HG02623 (cell line): ENCODE data around the gene FNDC3B.
"Not testable (repeated sequence)": the region's sequence is repeated elsewhere in the genome, so short reads cannot be mapped to it uniquely, and the experiment has no call there.

ENCODE experiments used
- ATAC-seq: cut with Tn5 transposase; IDR thresholded peaks from one replicate; pipeline ENCODE4 v1.9.1; 2021; ENCODE audit warnings: moderate library complexity; ENCODE audit not compliant: unreplicated experiment

Gene FNDC3B

GRCh38 chr3:172254542-172254941 is 215.2 kb downstream of the FNDC3B start:
- ATAC-seq, result no peak

- not testable (repeated sequence) for ATAC-seq
Observed at GRCh38 chr3:172255321-172255720, 215.9 kb downstream of the FNDC3B start.

- ATAC-seq, result no peak
Observed at GRCh38 chr3:172256101-172256734, 216.8 kb downstream of the FNDC3B start.

- no peak for ATAC-seq
Observed at GRCh38 chr3:172257648-172258400, 218.4 kb downstream of the FNDC3B start.

- ATAC-seq, result no peak
Observed at GRCh38 chr3:172258624-172259023, 219.2 kb downstream of the FNDC3B start.

- no peak for ATAC-seq
Observed at GRCh38 chr3:172259111-172259541, 219.7 kb downstream of the FNDC3B start.

- no peak for ATAC-seq
Observed at GRCh38 chr3:172259726-172260248, 220.4 kb downstream of the FNDC3B start.

- no peak for ATAC-seq
Observed at GRCh38 chr3:172260381-172260780, 221.0 kb downstream of the FNDC3B start.

- ATAC-seq, result no peak
Observed at GRCh38 chr3:172261054-172261453, 221.7 kb downstream of the FNDC3B start.

GRCh38 chr3:172262991-172263608 is 223.7 kb downstream of the FNDC3B start:
- no peak for ATAC-seq

- no peak for ATAC-seq
Observed at GRCh38 chr3:172263781-172264486, 224.6 kb downstream of the FNDC3B start.

- no peak for ATAC-seq
Observed at GRCh38 chr3:172266103-172266502, 226.7 kb downstream of the FNDC3B start.

GRCh38 chr3:172268425-172268824 is 229.0 kb downstream of the FNDC3B start:
- ATAC-seq, result no peak

- no peak for ATAC-seq
Observed at GRCh38 chr3:172268868-172269267, 229.5 kb downstream of the FNDC3B start.

- peak; percentile 97 for ATAC-seq
Observed at GRCh38 chr3:172270557-172271166, 231.3 kb downstream of the FNDC3B start.

GRCh38 chr3:172271386-172271976 is 232.1 kb downstream of the FNDC3B start:
- no peak for ATAC-seq

- ATAC-seq, result no peak
Observed at GRCh38 chr3:172272698-172273097, 233.3 kb downstream of the FNDC3B start.

- ATAC-seq, result no peak
Observed at GRCh38 chr3:172273378-172273777, 234.0 kb downstream of the FNDC3B start.

GRCh38 chr3:172274906-172275305 is 235.5 kb downstream of the FNDC3B start:
- no peak for ATAC-seq

- ATAC-seq, result no peak
Observed at GRCh38 chr3:172275586-172275985, 236.2 kb downstream of the FNDC3B start.
